ENCODE results near the gene NALCN. TPM values are rescaled to one million over a fixed set of nuclear protein-coding genes. Genes with fewer than 3 reads are reported as not detected.

NALCN gene
- under 1 TPM; 0.34 to 0.95 (median 0.40) TPM for polyA plus RNA-seq (ENCODE audit: insufficient read depth in 1 of 5, insufficient read length in 5 of 5, low replicate concordance in 1 of 5)
- long read RNA-seq, donor 1, result 0 reads
- long read RNA-seq, donor 2, result 0 reads
- long read RNA-seq, donor 3, result 0 reads
- long read RNA-seq, donor 4, result 0 reads
- long read RNA-seq, donor 5, result 0 reads
- long read RNA-seq, donor 6, result 0 reads
- long read RNA-seq, donor 7, result 0 reads
- long read RNA-seq, donor 8, result 0 reads

DNA sequence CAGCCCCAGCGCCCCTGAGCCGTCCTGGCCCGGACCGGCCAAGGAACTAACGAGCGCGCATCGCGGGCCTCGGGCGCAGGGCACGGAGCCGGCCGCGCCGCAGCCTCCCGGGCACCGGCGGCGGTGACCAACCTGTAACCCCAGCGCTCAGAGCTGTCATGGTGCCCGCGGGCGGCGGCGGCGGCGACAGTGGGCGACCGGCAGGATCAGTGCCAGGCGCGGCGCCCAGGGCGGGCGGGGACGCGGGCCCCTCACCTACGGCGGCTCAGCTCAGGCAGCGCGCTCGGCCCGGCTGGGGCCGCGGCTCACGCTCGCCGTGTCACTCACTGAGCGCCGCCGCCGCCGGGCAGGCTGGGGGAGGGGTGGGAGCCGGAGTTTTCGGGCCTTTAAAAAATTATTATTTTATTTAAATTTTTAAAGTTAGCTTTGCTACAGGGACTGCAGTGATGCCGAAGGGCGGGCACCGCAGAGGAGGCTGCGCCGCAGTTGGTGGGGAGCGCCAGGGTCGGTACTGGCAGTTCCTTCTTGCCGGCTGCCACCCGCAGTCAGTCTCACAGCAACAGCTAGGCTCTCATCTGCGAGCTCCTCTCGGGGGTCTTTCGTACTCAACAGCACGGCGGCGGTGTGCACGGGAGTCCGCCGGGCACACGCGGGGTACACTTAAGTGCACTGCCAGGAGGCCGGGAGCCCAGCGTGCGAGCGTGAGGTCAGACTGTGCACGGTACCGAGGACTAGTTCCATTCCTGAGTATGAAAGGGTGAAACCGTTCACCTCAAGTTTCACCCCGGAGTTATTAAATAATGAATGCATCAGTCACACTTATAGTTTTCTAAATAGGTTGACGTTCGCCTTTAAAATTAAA, at the start of gene NALCN:
Gene NALCN, minus strand, starts transcription at position 328 of the 862 bp plus-strand sequence. CDS start 17,382 bp downstream, outside the sequence.
- no peak for DNase-seq

DNA sequence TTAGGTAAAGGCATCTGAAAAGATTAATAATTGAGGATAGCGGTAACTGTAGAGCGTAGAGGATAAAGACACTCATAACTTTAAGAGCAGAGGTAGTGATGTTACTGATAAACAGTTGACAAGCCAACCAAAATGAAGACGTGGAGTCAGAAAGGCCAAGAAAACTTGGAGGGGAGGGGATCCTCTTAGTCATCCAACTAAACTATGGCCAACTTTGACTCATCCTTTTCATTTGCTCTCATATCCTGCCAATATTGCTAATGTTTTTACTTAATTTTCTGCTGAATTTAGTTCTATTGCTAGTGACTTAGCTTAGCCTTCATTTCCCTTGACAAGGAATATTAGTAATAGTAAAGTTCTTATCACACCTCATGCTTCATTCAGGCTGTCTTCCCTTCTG, 49.6 kb upstream of the NALCN start:
- DNase-seq, result no peak

DNA sequence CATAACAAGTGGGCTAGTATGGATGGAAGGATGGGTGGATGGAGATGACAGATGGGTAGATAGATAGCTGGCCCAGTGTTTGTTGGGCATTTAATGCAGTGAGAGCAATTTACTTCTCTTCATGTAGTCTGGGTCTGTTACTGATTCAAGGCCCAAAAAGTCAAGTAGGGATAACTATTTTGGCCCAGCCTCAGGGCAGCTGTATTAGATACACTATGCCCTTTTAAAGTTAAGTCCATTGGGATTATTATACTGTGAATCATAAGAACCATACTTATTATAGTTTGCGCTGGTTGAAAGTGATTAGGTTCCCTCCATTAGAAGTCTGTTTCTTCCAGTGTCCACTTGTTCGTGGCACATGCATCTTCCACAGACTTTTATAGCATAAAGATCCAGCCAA, 40.9 kb upstream of the NALCN start:
- DNase-seq, result no peak

DNA sequence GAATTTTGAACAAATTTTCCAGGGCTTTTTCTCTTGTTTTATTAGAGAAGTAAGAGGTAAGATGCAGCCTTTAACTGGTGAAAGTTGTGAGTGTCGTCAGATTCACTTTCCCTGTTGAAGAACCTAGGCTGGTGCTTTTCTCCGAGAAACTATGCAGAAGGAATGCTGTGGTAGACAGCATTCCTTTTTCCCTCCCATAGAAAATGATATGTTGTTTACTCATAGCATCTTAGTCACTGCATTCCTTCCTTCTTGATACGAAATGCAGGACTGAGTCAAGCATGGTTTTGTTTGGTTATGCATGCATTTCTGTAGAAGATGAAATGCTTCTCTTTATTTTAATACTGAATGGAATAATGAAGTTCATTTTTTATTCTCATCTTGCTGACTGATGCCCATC, 39.6 kb upstream of the NALCN start:
- no peak for DNase-seq

DNA sequence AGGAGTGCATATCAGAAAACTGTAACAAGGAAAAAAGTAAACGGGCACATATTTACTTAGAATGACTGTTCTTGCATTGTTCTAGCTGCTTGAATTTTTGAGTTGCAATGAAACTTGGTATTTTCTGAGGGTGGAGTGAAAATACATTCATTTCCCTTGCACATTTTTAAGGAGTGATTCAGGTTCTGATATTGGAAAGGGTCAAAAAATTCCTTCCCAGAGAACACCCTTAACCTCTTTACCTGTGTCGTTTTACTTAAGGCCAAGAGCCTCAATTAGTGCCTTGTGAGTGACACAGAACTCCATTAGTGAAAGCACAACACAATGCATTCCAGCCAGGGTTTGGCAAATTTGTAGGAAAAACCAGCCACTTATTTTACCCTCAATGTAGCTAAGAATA, 38.5 kb upstream of the NALCN start:
- DNase-seq, result no peak

DNA sequence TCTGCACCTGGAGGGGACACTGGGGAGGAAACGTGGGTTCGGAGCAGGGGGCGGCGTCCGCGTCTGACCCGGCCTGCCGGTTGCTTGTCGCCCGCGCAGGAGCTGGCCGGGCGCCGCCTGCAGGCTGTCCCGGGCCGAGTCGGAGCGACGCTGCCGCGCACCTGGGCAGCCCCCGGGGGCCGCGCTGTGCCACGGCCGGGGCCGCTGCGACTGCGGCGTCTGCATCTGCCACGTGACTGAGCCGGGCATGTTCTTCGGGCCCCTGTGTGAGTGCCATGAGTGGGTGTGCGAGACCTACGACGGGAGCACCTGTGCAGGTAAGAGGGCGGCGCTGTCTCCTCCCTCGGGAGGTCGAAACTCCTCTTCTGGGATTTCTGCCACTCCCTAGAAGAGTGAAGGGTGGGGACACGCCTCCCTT, 37.5 kb upstream of the NALCN start:
- no peak for DNase-seq

DNA sequence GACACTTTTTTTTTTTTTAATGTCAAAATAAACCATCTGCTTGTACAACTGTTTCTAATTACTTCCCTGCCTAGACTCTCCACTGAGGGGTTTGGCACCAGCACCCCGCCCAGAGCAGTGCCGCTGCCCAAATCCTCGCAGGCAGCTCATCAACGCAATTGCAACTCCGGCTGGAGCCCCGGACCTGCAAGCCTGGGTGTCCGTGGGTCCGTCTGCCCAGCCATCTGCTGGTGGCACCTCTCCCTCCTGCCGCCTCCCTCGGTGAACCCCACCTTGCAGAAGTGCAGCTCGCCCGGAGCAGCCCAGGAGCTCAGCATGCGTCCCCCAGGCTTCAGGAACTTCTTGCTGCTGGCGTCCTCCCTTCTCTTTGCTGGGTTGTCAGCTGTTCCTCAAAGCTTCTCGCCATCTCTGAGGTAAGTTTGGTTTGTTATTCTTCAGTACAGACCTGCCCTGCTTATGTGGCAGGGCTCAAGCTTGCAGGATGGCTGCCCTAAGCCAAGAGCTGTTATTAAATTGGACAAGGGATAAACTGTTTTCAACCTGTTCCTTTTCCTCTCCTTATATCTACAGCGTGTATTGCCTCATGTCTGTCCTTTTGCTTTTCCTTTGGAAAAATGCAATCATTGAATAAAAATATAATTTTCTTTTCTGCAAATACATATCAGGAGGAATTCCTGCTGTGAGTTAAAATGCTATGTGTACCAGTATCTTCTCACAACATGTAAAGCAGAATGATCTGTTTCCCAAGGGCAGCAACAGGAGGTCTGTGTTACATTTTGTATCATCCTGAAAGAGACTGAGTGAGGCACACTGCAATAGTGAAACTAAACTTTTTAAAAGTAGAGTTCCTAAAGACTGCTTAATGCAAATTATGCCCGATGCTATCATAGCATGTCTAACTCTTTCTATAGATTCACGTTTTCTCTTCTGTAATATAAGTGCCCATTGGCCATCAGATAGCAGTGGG, 36.5 kb upstream of the NALCN start, which contains the start of gene ITGBL1:
Gene ITGBL1, plus strand, starts transcription at position 157 of the 967 bp plus-strand sequence. Its CDS starts 159 bp downstream, at position 316.
- DNase-seq, result no peak

DNA sequence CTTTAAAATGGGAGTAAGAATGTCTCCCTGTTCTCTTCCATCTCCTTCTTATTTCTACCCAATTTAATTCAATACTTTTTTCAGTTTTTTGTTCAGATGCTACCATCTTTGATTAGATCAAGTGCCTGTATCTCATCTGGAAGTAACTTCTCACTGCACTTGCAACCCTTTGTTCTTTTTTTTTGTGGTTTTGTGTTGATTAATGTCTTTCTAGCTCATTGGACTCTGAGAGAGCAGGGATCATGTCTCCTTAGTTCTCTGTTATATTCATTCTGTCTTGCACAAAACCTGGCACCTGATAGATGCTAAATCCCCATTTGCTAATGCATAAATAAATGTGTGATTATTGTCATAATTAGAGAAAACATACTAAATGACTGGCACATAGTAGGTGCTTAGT, 35.3 kb upstream of the NALCN start:
- DNase-seq, result no peak

DNA sequence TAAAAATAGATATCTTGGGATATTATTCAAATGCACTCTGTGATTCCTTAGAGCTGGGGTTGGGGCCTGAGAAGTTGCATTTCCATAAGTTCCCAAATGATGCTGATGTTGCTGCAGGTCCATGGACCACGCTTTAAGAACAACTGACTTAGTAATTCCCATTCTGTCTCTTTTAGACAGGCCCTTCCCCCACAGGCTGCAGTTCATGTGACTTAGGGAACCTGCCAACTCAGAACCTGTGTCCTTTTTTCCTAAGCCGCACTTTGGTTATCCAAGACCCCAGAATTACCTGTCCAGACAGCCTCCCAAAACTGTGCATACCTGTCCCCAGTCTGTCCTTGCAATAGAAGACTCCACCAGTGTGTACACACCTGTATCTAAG, 34.4 kb upstream of the NALCN start:
- no peak for DNase-seq

DNA sequence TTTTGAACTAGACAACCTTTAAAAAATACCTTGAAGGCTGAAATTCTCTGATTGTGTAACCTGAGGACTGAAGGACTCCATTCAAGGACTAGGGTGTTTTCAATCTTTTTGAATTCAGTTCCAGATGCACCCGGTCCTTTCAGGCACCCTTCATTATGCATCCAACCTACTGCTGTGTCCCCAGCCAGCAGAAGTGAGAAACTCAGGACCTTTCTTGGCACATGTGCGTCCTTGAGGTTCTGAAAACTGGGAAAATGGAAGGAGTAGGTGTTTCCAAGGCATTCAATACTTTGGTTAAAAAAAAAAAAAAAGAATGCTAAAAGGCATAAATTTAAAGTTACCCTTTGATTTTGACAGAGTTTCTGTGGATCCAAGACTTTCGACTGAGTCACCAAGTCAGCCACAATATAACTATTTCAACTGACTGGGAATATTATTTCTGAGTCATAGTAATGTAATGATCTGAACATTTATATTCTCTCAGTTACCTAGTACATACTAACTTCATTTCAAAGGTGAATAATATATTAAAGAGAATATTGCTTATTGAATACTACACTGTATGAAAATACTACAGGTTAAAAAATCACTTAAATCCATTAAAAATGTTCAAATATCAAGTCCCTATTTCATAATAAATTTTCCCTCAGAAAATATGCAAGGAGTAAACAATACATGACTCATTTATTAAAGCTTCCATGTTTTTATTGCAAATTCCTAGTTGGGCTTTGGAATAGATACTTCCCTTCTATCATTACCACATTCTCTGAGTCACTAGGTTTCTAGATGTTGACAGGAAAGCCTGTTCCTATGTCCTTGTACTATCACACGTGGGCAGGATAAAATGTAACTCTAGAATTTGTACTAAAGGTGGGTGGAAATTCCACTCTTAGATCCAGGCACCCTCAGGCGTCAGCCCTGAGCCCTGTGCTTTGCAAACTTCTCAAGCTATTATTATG, 33.8 kb upstream of the NALCN start:
- DNase-seq, result no peak

DNA sequence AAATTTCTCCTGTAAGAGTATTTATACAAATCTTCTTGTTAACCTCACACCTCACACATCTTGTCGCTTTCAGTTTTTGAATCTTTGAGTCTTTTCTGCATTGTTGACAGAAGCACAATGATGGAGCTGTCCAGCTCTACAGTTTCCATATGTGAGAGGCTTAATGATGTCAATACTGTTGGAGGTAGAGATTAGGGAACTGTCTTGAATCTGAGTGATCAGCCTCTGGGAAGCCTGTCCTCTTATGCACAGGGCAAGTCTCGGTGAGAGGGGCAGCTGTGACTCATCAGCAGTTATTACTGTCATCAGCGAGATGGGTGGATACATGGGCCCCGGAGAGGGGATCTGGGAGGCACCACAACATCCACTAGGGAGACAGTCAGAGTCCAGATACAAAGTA, 31.5 kb upstream of the NALCN start:
- no peak for DNase-seq

DNA sequence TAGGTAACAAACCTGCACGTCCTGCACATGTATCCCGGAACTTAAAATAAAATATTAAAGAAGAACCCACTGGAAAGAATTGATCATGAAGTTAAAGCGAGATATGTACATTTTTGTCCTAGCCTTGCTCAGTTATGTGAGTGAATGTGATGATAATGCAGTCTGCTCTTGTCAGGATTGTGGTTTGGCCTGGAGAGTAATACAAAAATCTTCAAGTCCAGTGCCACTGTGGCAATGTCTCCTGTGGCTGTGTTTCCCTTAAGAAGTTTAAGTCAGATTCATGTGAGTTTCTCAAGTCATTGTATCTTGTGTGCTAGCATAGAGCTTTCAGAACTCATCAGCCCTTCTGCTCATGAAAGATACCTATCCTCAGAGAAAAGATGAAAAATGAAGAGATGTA, 18.2 kb upstream of the NALCN start:
- DNase-seq, result no peak

DNA sequence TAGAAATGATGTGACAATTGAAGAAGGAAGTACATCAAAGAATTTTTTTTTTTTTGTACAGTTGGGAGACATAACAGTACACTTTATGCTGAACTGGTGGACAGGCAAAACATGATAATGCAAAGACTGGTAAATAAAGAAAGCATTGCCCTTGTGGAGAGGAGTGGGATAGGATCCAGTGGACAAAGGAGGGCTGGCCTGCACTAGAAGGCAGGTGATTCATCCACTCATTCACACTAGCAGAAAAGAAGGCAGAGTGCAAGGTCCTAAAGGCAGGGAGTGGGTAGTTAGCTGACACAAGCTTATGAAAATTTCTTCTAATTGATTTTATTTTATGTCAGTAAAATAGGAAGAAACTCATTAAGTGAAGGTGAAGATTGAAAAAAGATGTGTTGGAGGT, 17.6 kb upstream of the NALCN start:
- no peak for DNase-seq

DNA sequence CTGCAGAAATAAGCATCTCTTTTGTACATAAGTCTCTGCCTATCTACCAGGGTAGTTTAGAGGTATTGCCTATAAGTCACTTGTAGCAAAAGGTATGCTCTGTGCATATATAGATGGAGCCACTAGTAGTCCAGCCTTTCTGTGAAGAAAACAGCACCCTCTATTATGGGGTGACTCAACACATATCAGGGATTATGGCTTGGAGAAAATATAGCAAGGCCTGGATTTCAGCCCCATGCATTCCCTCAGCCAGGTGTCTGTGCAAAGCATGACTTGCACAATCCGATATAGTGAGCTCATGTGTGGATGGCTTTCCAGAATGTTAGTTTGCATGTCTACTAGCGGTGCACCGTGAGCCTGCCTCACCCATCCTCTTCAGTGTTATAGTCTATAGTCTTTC, 13.4 kb upstream of the NALCN start:
- no peak for DNase-seq

DNA sequence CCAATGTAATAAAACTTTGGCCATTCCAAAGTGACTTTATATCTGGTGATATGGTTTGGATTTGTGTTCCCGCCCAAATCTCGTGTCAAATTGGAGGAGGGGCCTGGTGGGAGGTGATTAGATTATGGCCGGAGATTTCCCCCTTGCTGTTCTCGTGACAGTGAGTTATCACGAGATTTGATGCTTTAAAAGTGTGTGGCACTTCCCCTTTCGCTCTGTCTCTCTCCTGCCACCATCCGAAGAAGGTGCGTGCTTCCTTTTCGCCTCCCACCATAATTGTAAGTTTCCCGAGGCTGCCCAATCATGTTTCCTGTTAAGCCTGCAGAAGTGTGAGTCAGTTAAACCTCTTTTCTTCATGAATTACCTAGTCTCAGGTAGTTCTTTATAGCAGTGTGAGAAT, 9.3 kb upstream of the NALCN start:
- DNase-seq, result no peak

DNA sequence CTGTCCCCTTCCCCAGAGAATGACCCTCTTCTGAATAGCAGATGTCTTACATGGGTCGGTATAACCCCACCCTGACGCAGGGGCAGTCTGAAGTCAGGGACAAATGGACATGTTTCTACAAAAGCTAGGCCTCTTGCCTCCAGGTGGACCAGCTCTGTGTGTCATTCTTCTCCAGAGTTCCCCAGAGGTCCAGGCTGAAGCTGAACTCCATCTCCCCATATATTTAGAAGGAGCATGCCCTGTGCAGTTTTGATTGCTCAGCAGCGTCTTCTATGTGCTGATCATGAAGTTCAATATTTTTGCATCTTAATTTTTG, 8.8 kb upstream of the NALCN start:
- DNase-seq, result no peak

DNA sequence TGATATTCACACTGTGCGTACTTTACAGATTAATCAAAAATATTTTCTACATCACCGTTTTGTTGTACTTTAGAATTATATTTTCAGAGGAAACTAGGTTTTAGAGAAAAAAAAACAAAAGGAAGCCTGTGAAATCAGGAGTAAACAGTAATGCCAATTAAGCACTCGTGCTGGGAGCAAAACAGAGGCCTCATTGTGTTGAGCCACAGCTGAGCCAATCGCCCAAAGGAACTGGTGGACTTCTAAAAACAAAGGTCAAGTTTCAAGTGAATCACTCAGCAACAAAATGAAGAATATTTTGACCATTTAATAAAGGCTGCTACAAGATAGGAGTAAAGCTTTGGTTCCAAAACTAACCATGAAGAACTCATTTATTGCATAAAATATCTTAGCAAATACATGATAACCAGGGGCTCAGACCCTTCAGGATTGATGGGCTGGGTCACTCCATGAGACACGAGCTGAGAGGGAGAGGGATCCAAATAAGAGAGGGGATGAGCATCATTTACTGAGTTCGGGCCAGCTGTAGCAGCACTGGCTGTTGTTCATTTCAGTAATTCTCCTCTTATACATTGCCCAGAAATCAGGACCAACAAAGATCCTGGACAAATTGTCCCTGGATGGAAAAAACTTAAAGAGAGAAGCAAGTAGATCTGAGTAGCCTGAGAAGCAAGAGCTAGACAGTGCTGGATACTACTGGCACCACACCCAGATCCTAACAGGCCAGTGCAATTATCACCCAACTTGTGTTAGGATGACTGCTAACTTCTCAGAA, 8.3 kb upstream of the NALCN start:
- no peak for DNase-seq

DNA sequence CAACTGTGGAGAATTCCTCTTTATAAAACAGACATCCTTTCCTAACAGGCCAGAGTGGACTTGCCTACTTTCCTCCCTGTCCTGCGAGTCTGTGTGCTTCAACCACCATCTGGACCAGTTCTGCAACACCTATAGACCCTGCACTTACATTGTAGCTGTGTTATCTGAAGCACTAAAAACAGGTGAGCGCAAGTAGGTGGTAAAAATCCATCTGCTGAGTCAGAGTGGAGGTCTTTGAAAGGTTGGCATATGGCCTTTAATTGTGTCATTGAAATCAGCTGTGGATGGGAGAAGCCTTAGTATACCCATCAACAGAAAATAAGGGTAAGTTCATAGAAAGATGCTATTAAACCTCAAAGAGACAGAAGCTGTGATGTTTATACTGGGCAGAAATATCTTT, 7.6 kb upstream of the NALCN start:
- no peak for DNase-seq

DNA sequence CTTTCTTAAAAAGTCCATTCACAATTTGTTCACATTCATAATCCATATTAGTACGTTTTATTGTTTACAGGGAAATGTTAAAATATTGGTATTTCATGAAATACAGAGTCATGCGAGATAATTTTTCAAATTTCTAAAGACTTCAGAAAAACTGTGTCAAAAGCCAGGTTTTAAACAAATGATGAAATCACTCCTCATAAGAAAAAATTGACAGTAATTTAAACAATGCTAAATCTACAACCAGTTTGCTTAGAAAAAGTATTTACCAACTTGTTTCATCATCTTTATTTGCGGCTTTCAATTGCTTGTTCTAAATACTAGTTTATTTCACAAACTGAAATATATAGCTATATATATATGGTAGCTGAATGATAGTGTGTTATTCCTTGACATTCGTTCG, 1.2 kb upstream of the NALCN start:
- no peak for DNase-seq

DNA sequence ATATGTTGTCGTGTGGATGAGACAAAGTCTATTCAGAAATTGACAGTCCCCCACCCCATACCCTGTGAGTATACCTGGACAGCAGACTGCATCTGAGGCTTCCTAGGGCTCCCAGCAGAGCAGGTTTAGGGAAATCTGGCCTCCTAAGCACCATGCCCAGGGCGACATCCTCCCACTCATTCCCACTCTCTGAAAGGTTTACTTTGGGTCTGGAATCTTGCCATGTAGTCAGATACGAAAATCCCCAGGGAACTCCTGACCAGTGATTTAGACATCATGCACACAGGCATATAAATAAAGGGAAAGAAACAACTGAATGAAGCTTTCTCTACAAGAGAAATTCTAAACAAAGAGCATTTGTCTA, 717 bp upstream of the NALCN start:
- no peak for DNase-seq
